HepG2 (cell line): ENCODE measurements around the gene KARS1. TPM values are rescaled to one million over a fixed set of nuclear protein-coding genes. Genes with fewer than 3 reads are reported as not detected.
A peak's percentile ranks its signal among the peaks of the same experiment; 100 is the strongest.

ENCODE experiments used
- CAMTA2 ChIP-seq: sonication (generic); formaldehyde crosslinking; IDR thresholded peaks from 2 replicates; pipeline ENCODE4 v1.4.0; 2020; ENCODE audit warnings: mild to moderate bottlenecking, missing genetic modification reagents, borderline replicate concordance
- GPN1 ChIP-seq: sonication (generic); formaldehyde crosslinking; IDR thresholded peaks from 2 replicates; pipeline ENCODE4 v1.5.1; 2020; ENCODE audit warnings: missing genetic modification reagents, borderline replicate concordance
- GTF2F1 ChIP-seq: fragments of 150-350 bp; IDR thresholded peaks from 2 replicates; pipeline ENCODE4 v1.6.1; 2014; ENCODE audit warnings: low read length
- MED8 ChIP-seq: sonication (generic); formaldehyde crosslinking; IDR thresholded peaks from 2 replicates; pipeline ENCODE4 v1.8.1; 2023; ENCODE audit warnings: mild to moderate bottlenecking, missing genetic modification reagents; ENCODE audit not compliant: insufficient replicate concordance
- RORA ChIP-seq: sonication (generic); formaldehyde crosslinking; IDR thresholded peaks from 2 replicates; pipeline ENCODE4 v1.5.0; 2020; ENCODE audit warnings: mild to moderate bottlenecking, missing genetic modification reagents, moderate library complexity
- SALL1 ChIP-seq: sonication (generic); formaldehyde crosslinking; IDR thresholded peaks from 2 replicates; pipeline ENCODE4 v1.8.0; 2022; ENCODE audit warnings: mild to moderate bottlenecking, missing genetic modification reagents
- SIN3A ChIP-seq: IDR thresholded peaks from 2 replicates; pipeline ENCODE4 v1.6.1; 2011; ENCODE audit warnings: low read depth, mild to moderate bottlenecking, control low read depth, low read length, borderline replicate concordance
- SOX5 ChIP-seq: IDR thresholded peaks from 2 replicates; pipeline ENCODE4 v1.6.1; 2016; ENCODE audit warnings: borderline replicate concordance
- TARDBP ChIP-seq: sonication (generic); formaldehyde crosslinking; IDR thresholded peaks from 2 replicates; pipeline ENCODE4 v1.8.0; 2022; ENCODE audit warnings: mild to moderate bottlenecking, missing genetic modification reagents
- U2AF1 ChIP-seq: fragments of 200-400 bp; formaldehyde crosslinking; optimal IDR thresholded peaks from 2 replicates; pipeline ENCODE3; 2017; ENCODE audit warnings: mild to moderate bottlenecking, low read depth, low read length
- ZNF121 ChIP-seq: sonication (generic); formaldehyde crosslinking; IDR thresholded peaks from 2 replicates; pipeline ENCODE4 v1.5.0; 2020; ENCODE audit warnings: mild to moderate bottlenecking, missing genetic modification reagents
- ZNF30 ChIP-seq: sonication (generic); formaldehyde crosslinking; IDR thresholded peaks from 2 replicates; pipeline ENCODE4 v1.5.0; 2020; ENCODE audit warnings: mild to moderate bottlenecking, missing genetic modification reagents
- ZNF33B ChIP-seq: sonication (generic); formaldehyde crosslinking; IDR thresholded peaks from 2 replicates; pipeline ENCODE4 v1.5.1; 2020; ENCODE audit warnings: mild to moderate bottlenecking, missing genetic modification reagents
- ZNF550 ChIP-seq: sonication (generic); formaldehyde crosslinking; IDR thresholded peaks from 2 replicates; pipeline ENCODE4 v1.4.0; 2020; ENCODE audit warnings: mild to moderate bottlenecking, missing genetic modification reagents, borderline replicate concordance
- ZNF563 ChIP-seq: sonication (generic); formaldehyde crosslinking; IDR thresholded peaks from 2 replicates; pipeline ENCODE4 v1.8.0; 2022; ENCODE audit warnings: mild to moderate bottlenecking, moderate library complexity, missing genetic modification reagents
- ZNF660 ChIP-seq: sonication (generic); formaldehyde crosslinking; IDR thresholded peaks from 2 replicates; pipeline ENCODE4 v1.5.1; 2020; ENCODE audit warnings: mild to moderate bottlenecking, low read depth, missing genetic modification reagents, borderline replicate concordance
- ZNF713 ChIP-seq: sonication (generic); formaldehyde crosslinking; IDR thresholded peaks from 2 replicates; pipeline ENCODE4 v1.4.0; 2020; ENCODE audit warnings: mild to moderate bottlenecking, missing genetic modification reagents
- polyA plus RNA-seq, 8 experiments: library from polyadenylated mRNA; depleted of rRNA in 3 of 8; stranded (reverse) in 7 of 8; unstranded in 1 of 8; fragments of >200 nt; fragmentation: Illumina TruSeq in 4 of 8; extraction: Trizol in 4 of 8; gene quantifications; 2 replicates each; pipeline versions ENCODE4 v1.2.1 to v1.2.3, GENCODE V29; 2011 to 2016; ENCODE audit warnings: low read depth in 4 of 8, missing spikeins in 1 of 8, mixed read lengths in 1 of 8; ENCODE audit not compliant: insufficient read depth in 1 of 8
- total RNA-seq, 5 experiments: library from RNA; depleted of rRNA; stranded (reverse); fragments of >200 nt; fragmentation: Illumina TruSeq; extraction: Trizol; gene quantifications; 2 replicates each; pipeline ENCODE4 v1.2.3, GENCODE V29; 2016; ENCODE audit warnings: low read depth in 1 of 5
- TF ChIP-seq, protein P1 (sequence below): IDR thresholded peaks from 2 replicates; pipeline ENCODE4 v1.6.1; 2016; ENCODE audit warnings: low read depth, borderline replicate concordance
- TF ChIP-seq, protein P2 (sequence below): IDR thresholded peaks from 2 replicates; pipeline ENCODE4 v1.6.1; 2016; ENCODE audit warnings: missing biosample characterization, missing genetic modification reagents, low read depth
- TF ChIP-seq, protein P3 (sequence below): sonication (generic); formaldehyde crosslinking; IDR thresholded peaks from 2 replicates; pipeline ENCODE4 v1.4.0; 2020; ENCODE audit warnings: missing genetic modification reagents, borderline replicate concordance
- TF ChIP-seq, protein P4 (sequence below): sonication (generic); formaldehyde crosslinking; IDR thresholded peaks from 2 replicates; pipeline ENCODE4 v1.4.0; 2020; ENCODE audit warnings: mild to moderate bottlenecking, low read depth, missing genetic modification reagents

Gene KARS1
- total and polyA plus RNA-seq, 2 of the 13 experiments (the other 11 are each of a cell fraction or from before 2014, with no cell fraction given): 141 to 276 TPM

DNA sequence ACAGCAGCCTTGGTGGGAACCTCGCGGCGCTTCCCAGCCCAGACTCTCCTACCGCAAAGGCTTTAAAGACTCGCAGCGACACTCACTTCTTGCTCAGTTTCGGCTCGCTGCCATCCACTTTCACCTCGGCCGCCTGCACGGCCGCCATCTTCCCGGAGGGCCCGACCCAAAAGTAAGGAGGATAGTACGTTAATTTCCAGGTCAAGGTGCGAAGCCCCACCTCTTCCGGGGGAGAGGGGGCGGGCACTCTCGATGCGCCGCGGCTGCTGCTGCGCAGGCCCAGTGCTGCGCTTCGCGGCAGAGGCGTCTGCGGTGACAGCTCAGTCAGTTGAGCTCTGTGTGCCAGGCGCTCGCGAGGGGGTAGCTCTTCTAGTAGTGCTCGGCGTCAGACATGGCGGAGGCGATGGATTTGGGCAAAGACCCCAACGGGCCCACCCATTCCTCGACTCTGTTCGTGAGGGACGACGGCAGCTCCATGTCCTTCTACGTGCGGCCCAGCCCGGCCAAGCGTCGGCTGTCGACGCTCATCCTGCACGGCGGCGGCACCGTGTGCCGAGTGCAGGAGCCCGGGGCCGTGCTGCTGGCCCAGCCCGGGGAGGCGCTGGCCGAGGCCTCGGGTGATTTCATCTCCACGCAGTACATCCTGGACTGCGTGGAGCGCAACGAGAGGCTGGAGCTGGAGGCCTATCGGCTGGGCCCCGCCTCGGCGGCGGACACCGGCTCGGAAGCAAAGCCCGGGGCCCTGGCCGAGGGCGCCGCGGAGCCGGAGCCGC, at the start of gene KARS1, which contains the start of gene TERF2IP (continued):
- TF ChIP-seq ZNF33B (CRISPR knock-in tag) (peak; percentile 73), SALL1 (peak; percentile 72; the same call in 1 of the 2 replicates), U2AF1 (peak; percentile 96), ZNF660 (no peak), SOX5 (CRISPR knock-in tag) (peak; percentile 57; the same call in 1 of the 2 replicates), ZNF550 (CRISPR knock-in tag) (no peak), ZNF713 (CRISPR knock-in tag) (no peak), MED8 (CRISPR knock-in tag) (peak; percentile 88), GPN1 (CRISPR knock-in tag) (no peak), ZNF30 (CRISPR knock-in tag) (peak; percentile 73; the same call in 1 of the 2 replicates), GTF2F1 (peak; percentile 38; the same call in 1 of the 2 replicates), ZNF121 (CRISPR knock-in tag) (peak; percentile 43; the same call in 1 of the 2 replicates), ZNF563 (CRISPR knock-in tag) (peak; percentile 84; the same call in 1 of the 2 replicates), SIN3A (peak; percentile 97), RORA (CRISPR knock-in tag) (no peak), TARDBP (peak; percentile 17; the same call in 1 of the 2 replicates), CAMTA2 (CRISPR knock-in tag) (0 out of 2 replicates have a peak, but pooled peaks have one; percentile 41)
- TF ChIP-seq, protein P1, sequence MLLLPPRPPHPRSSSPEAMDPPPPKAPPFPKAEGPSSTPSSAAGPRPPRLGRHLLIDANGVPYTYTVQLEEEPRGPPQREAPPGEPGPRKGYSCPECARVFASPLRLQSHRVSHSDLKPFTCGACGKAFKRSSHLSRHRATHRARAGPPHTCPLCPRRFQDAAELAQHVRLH (CRISPR knock-in tag): peak; percentile 96; the same call in 1 of the 2 replicates
- TF ChIP-seq, protein P2, sequence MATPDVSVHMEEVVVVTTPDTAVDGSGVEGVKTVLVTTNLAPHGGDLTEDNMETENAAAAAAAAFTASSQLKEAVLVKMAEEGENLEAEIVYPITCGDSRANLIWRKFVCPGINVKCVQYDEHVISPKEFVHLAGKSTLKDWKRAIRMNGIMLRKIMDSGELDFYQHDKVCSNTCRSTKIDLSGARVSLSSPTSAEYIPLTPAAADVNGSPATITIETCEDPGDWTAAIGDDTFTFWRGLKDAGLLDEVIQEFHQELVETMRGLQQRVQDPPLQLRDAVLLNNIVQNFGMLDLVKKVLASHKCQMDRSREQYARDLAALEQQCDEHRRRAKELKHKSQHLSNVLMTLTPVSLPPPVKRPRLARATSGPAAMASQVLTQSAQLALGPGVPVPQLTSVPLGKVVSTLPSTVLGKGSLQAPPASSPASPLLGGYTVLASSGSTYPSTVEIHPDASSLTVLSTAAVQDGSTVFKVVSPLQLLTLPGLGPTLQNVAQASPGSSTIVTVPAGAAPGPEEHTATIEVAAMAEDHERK: no peak; the same call in 1 of the 2 replicates
- TF ChIP-seq, protein P3, sequence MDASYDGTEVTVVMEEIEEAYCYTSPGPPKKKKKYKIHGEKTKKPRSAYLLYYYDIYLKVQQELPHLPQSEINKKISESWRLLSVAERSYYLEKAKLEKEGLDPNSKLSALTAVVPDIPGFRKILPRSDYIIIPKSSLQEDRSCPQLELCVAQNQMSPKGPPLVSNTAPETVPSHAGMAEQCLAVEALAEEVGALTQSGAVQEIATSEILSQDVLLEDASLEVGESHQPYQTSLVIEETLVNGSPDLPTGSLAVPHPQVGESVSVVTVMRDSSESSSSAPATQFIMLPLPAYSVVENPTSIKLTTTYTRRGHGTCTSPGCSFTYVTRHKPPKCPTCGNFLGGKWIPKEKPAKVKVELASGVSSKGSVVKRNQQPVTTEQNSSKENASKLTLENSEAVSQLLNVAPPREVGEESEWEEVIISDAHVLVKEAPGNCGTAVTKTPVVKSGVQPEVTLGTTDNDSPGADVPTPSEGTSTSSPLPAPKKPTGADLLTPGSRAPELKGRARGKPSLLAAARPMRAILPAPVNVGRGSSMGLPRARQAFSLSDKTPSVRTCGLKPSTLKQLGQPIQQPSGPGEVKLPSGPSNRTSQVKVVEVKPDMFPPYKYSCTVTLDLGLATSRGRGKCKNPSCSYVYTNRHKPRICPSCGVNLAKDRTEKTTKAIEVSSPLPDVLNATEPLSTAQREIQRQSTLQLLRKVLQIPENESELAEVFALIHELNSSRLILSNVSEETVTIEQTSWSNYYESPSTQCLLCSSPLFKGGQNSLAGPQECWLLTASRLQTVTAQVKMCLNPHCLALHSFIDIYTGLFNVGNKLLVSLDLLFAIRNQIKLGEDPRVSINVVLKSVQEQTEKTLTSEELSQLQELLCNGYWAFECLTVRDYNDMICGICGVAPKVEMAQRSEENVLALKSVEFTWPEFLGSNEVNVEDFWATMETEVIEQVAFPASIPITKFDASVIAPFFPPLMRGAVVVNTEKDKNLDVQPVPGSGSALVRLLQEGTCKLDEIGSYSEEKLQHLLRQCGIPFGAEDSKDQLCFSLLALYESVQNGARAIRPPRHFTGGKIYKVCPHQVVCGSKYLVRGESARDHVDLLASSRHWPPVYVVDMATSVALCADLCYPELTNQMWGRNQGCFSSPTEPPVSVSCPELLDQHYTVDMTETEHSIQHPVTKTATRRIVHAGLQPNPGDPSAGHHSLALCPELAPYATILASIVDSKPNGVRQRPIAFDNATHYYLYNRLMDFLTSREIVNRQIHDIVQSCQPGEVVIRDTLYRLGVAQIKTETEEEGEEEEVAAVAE (CRISPR knock-in tag): 0 out of 2 replicates have a peak, but pooled peaks have one; percentile 32
- TF ChIP-seq, protein P4, sequence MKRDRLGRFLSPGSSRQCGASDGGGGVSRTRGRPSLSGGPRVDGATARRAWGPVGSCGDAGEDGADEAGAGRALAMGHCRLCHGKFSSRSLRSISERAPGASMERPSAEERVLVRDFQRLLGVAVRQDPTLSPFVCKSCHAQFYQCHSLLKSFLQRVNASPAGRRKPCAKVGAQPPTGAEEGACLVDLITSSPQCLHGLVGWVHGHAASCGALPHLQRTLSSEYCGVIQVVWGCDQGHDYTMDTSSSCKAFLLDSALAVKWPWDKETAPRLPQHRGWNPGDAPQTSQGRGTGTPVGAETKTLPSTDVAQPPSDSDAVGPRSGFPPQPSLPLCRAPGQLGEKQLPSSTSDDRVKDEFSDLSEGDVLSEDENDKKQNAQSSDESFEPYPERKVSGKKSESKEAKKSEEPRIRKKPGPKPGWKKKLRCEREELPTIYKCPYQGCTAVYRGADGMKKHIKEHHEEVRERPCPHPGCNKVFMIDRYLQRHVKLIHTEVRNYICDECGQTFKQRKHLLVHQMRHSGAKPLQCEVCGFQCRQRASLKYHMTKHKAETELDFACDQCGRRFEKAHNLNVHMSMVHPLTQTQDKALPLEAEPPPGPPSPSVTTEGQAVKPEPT: peak; percentile 61; the same call in 1 of the 2 replicates
